ENCODE data around the gene PTGER3.
"Not testable (repeated sequence)": the region's sequence is repeated elsewhere in the genome, so short reads cannot be mapped to it uniquely, and the experiment has no call there.

Gene PTGER3

GRCh38 chr1:70945251-70945650 is 102.4 kb downstream of the PTGER3 start:
- Histone ChIP-seq H3K36me3 (replicated peaks; ENCODE audit: low read depth, low read length) (no peaks in the 10 kb centered on the region), H3K9me3 (ENCODE audit: insufficient read depth, low read length) (no peaks in the 10 kb centered on the region), H3K27ac (ENCODE audit: low read length) (no peak overlapping the region), H2AFZ (ENCODE audit: low read depth, low read length) (no peak overlapping the region), H3K4me1 (ENCODE audit: low read length) (no peaks in the 10 kb centered on the region), H3K4me3 (ENCODE audit: low read length) (no peak overlapping the region), H3K27me3 (ENCODE audit: low read depth, low read length) (no peaks in the 10 kb centered on the region), H3K79me2 (ENCODE audit: low read length) (no peaks in the 10 kb centered on the region), H4K20me1 (ENCODE audit: insufficient read depth, low read length) (no peaks in the 10 kb centered on the region), H3K4me2 (ENCODE audit: low read length) (no peak overlapping the region), H3K9ac (ENCODE audit: low read length) (no peak overlapping the region)
- TF ChIP-seq, protein P1, sequence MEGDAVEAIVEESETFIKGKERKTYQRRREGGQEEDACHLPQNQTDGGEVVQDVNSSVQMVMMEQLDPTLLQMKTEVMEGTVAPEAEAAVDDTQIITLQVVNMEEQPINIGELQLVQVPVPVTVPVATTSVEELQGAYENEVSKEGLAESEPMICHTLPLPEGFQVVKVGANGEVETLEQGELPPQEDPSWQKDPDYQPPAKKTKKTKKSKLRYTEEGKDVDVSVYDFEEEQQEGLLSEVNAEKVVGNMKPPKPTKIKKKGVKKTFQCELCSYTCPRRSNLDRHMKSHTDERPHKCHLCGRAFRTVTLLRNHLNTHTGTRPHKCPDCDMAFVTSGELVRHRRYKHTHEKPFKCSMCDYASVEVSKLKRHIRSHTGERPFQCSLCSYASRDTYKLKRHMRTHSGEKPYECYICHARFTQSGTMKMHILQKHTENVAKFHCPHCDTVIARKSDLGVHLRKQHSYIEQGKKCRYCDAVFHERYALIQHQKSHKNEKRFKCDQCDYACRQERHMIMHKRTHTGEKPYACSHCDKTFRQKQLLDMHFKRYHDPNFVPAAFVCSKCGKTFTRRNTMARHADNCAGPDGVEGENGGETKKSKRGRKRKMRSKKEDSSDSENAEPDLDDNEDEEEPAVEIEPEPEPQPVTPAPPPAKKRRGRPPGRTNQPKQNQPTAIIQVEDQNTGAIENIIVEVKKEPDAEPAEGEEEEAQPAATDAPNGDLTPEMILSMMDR (IDR thresholded peaks at IDR 0.05; ENCODE audit: low read depth, low read length): no peak
- no peak for TF ChIP-seq EZH2phosphoT487 (IDR thresholded peaks at IDR 0.05; ENCODE audit: low read depth)

GRCh38 chr1:70941563-70941962 is 106.1 kb downstream of the PTGER3 start:
- H2AFZ ChIP-seq (ENCODE audit: low read depth, low read length): no peak overlapping the region
- H3K4me3 ChIP-seq (ENCODE audit: low read length): no peak overlapping the region
- H3K9me3 ChIP-seq (ENCODE audit: insufficient read depth, low read length): no peaks in the 10 kb centered on the region
- no peak overlapping the region for H3K4me2 ChIP-seq (ENCODE audit: low read length)
- H4K20me1 ChIP-seq (ENCODE audit: insufficient read depth, low read length): no peaks in the 10 kb centered on the region
- no peak overlapping the region for H3K27ac ChIP-seq (ENCODE audit: low read length)
- no peaks in the 10 kb centered on the region for H3K36me3 ChIP-seq (replicated peaks; ENCODE audit: low read depth, low read length)
- H3K4me1 ChIP-seq (ENCODE audit: low read length): no peaks in the 10 kb centered on the region
- no peaks in the 10 kb centered on the region for H3K27me3 ChIP-seq (ENCODE audit: low read depth, low read length)
- H3K79me2 ChIP-seq (ENCODE audit: low read length): no peaks in the 10 kb centered on the region
- no peak for TF ChIP-seq EZH2phosphoT487 (IDR thresholded peaks at IDR 0.05; ENCODE audit: low read depth)
- H3K9ac ChIP-seq (ENCODE audit: low read length): no peak overlapping the region

DNA sequence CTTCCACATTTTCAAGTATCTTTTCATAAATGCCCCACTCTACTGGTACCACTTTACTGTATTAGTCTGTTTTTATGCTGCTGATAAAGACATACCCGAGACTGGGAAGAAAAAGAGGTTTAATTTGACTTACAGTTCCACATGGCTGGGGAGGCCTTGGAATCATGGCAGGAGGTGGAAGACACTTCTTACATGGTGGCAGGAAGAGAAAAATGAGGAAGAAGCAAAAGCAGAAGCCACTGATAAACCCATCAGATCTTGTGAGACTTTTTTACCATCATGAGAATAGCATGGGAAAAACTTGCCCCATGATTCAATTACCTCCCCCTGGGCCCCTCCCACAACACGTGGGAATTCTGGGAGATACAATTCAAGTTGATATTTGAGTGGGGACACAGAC is 107.2 kb downstream of the PTGER3 start:
- H3K4me2 ChIP-seq (ENCODE audit: low read length); H4K20me1 ChIP-seq (ENCODE audit: insufficient read depth, low read length); H3K9ac ChIP-seq (ENCODE audit: low read length); H2AFZ ChIP-seq (ENCODE audit: low read depth, low read length); H3K9me3 ChIP-seq (ENCODE audit: insufficient read depth, low read length); H3K79me2 ChIP-seq (ENCODE audit: low read length); H3K27me3 ChIP-seq (ENCODE audit: low read depth, low read length); H3K4me3 ChIP-seq (ENCODE audit: low read length); H3K27ac ChIP-seq (ENCODE audit: low read length); H3K36me3 ChIP-seq (replicated peaks; ENCODE audit: low read depth, low read length); H3K4me1 ChIP-seq (ENCODE audit: low read length): not testable (repeated sequence)

DNA sequence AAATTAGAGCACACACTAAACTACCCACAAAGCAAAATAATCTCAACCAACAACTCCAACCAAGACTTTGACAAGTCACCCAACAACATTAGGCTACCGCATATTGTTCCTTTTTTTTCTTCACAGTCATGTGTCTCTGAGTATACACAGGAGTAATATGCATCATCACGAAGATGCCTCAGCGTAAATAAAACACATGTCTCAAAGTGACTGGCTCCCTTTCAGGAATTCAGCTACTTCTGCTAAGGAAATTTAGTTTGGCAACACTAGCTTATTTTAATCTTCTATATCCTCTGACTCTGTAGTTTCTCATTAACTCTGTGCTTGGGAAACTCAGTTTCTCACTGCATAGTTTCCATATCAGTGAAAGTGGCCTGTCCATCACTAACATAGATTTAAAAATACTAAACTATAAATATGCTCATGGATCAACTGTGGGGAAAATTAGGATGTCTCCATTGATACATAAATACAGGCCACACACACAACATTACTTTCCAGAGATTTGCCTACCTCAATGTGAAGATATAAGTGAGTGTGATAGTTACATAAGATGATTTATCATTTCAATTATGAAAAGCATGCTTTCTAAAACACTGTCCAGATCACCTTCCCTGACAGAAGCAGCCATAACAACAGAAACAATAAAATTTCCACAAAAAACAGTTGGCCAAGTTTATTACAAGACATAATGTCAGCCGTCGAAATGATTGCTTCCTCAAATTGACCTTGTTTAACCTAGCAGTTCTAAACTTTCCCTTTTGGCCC is 113.2 kb downstream of the PTGER3 start:
- H3K4me2 ChIP-seq (ENCODE audit: low read length): no peak overlapping the region
- H3K27ac ChIP-seq (ENCODE audit: low read length): no peak overlapping the region
- H4K20me1 ChIP-seq (ENCODE audit: insufficient read depth, low read length): no peaks in the 10 kb centered on the region
- H3K79me2 ChIP-seq (ENCODE audit: low read length): no peaks in the 10 kb centered on the region
- H3K4me1 ChIP-seq (ENCODE audit: low read length): no peaks in the 10 kb centered on the region
- no peaks in the 10 kb centered on the region for H3K36me3 ChIP-seq (replicated peaks; ENCODE audit: low read depth, low read length)
- H3K27me3 ChIP-seq (ENCODE audit: low read depth, low read length): no peaks in the 10 kb centered on the region
- H3K9me3 ChIP-seq (ENCODE audit: insufficient read depth, low read length): no peaks in the 10 kb centered on the region
- H2AFZ ChIP-seq (ENCODE audit: low read depth, low read length): no peak overlapping the region
- no peak overlapping the region for H3K9ac ChIP-seq (ENCODE audit: low read length)
- H3K4me3 ChIP-seq (ENCODE audit: low read length): no peak overlapping the region
- TF ChIP-seq, protein P1 (IDR thresholded peaks at IDR 0.05; ENCODE audit: low read depth, low read length): no peak
- no peak for TF ChIP-seq EZH2phosphoT487 (IDR thresholded peaks at IDR 0.05; ENCODE audit: low read depth)

GRCh38 chr1:70930062-70930461 is 117.6 kb downstream of the PTGER3 start:
- Histone ChIP-seq H2AFZ (ENCODE audit: low read depth, low read length) (no peak overlapping the region), H3K36me3 (replicated peaks; ENCODE audit: low read depth, low read length) (no peaks in the 10 kb centered on the region), H3K79me2 (ENCODE audit: low read length) (no peaks in the 10 kb centered on the region), H3K27ac (ENCODE audit: low read length) (no peak overlapping the region), H3K4me1 (ENCODE audit: low read length) (no peaks in the 10 kb centered on the region), H3K4me3 (ENCODE audit: low read length) (no peak overlapping the region), H4K20me1 (ENCODE audit: insufficient read depth, low read length) (no peaks in the 10 kb centered on the region), H3K9ac (ENCODE audit: low read length) (no peak overlapping the region), H3K9me3 (ENCODE audit: insufficient read depth, low read length) (no peaks in the 10 kb centered on the region), H3K4me2 (ENCODE audit: low read length) (no peak overlapping the region), H3K27me3 (ENCODE audit: low read depth, low read length) (no peaks in the 10 kb centered on the region)
- TF ChIP-seq EZH2phosphoT487 (IDR thresholded peaks at IDR 0.05; ENCODE audit: low read depth): no peak
- TF ChIP-seq, protein P1 (IDR thresholded peaks at IDR 0.05; ENCODE audit: low read depth, low read length): no peak
